Liver (tissue), 9 donors: Measurements from ENCODE around the gene F5. TPM values are rescaled to one million over a fixed set of nuclear protein-coding genes. Genes with fewer than 3 reads are reported as not detected.

Experiments
- DNase-seq: peaks from one replicate; pipeline ENCODE4 v3.0.0-alpha.2; 2017; ENCODE audit warnings: low spot score
- H3K27ac ChIP-seq, 2 donors: one replicate each; pipeline ENCODE4 v1.7.0; 2013; ENCODE audit warnings: inconsistent platforms in 2 of 2, low read length in 2 of 2, control low read depth in 1 of 2, low read depth in 1 of 2, mild to moderate bottlenecking in 1 of 2
- H3K27me3 ChIP-seq, 4 donors: one replicate each; pipeline versions ENCODE4 v1.6.1 to v1.7.0; 2013; ENCODE audit warnings: low read length in 3 of 4, inconsistent platforms in 1 of 4, mild to moderate bottlenecking in 1 of 4, moderate library complexity in 1 of 4; ENCODE audit not compliant: control insufficient read depth in 4 of 4, insufficient read depth in 4 of 4
- H3K36me3 ChIP-seq, 4 donors: one replicate each; pipeline versions ENCODE4 v1.6.1 to v1.7.0; 2013; ENCODE audit warnings: low read length in 3 of 4, mild to moderate bottlenecking in 3 of 4, low read depth in 1 of 4, moderate library complexity in 1 of 4; ENCODE audit not compliant: control insufficient read depth in 4 of 4, insufficient read depth in 3 of 4
- H3K4me1 ChIP-seq, 4 donors: one replicate each; pipeline versions ENCODE4 v1.6.1 to v1.7.0; 2013; ENCODE audit warnings: low read length in 3 of 4, mild to moderate bottlenecking in 3 of 4, moderate library complexity in 1 of 4; ENCODE audit not compliant: control insufficient read depth in 4 of 4, insufficient read depth in 4 of 4
- H3K4me3 ChIP-seq, 3 donors: one replicate each; pipeline versions ENCODE4 v1.6.1 to v1.7.0; 2013; ENCODE audit warnings: low read length in 3 of 3, control low read depth in 1 of 3, low read depth in 1 of 3, mild to moderate bottlenecking in 1 of 3
- H3K9ac ChIP-seq, 2 donors: one replicate each; pipeline ENCODE4 v1.7.0; 2013; ENCODE audit warnings: low read length in 2 of 2, mild to moderate bottlenecking in 2 of 2, moderate library complexity in 2 of 2, control low read depth in 1 of 2, low read depth in 1 of 2
- H3K9me3 ChIP-seq, 4 donors: one replicate each; pipeline versions ENCODE4 v1.6.1 to v1.7.0; 2013; ENCODE audit warnings: low read length in 3 of 4; ENCODE audit not compliant: control insufficient read depth in 4 of 4
- ATF3 ChIP-seq: IDR thresholded peaks from 2 replicates; pipeline ENCODE4 v1.6.1; 2016; ENCODE audit warnings: antibody characterized with exemption
- CTCF ChIP-seq: fragments of 150-350 bp; IDR thresholded peaks from 2 replicates; pipeline ENCODE4 v1.5.1; 2017; ENCODE audit warnings: improper control_type of control experiment, low read depth, low read length; ENCODE audit not compliant: missing input control
- EGR1 ChIP-seq, 2 donors: IDR thresholded peaks; 2 replicates each; pipeline ENCODE4 v1.6.1; 2016 to 2018; ENCODE audit warnings: antibody characterized with exemption in 2 of 2, low read depth in 2 of 2
- FOXA2 ChIP-seq: IDR thresholded peaks from 2 replicates; pipeline ENCODE4 v1.6.1; 2016; ENCODE audit warnings: antibody characterized with exemption
- GABPA ChIP-seq, 2 donors: IDR thresholded peaks in 1 of 2; conservative IDR thresholded peaks in 1 of 2; 2 replicates each; pipeline ENCODE4 v1.6.1; 2016; ENCODE audit warnings: antibody characterized with exemption in 2 of 2, mild to moderate bottlenecking in 1 of 2, moderate library complexity in 1 of 2
- HNF4A ChIP-seq, 2 donors: conservative IDR thresholded peaks; 2 replicates each; pipeline ENCODE4 v1.6.1; 2016; ENCODE audit warnings: antibody characterized with exemption in 2 of 2, mild to moderate bottlenecking in 2 of 2
- HNF4G ChIP-seq: IDR thresholded peaks from 2 replicates; pipeline ENCODE4 v1.6.1; 2016; ENCODE audit warnings: antibody characterized with exemption
- JUND ChIP-seq, 2 donors: IDR thresholded peaks; 2 replicates each; pipeline ENCODE4 v1.6.1; 2016; ENCODE audit warnings: antibody characterized with exemption in 2 of 2
- MAX ChIP-seq: IDR thresholded peaks from 2 replicates; pipeline ENCODE4 v1.6.1; 2016; ENCODE audit warnings: antibody characterized with exemption
- RAD21 ChIP-seq, 2 donors: IDR thresholded peaks; 2 replicates each; pipeline ENCODE4 v1.6.1; 2016; ENCODE audit warnings: antibody characterized with exemption in 2 of 2, mild to moderate bottlenecking in 2 of 2
- REST ChIP-seq: IDR thresholded peaks from 2 replicates; pipeline ENCODE4 v1.6.1; 2016; ENCODE audit warnings: antibody characterized with exemption, mild to moderate bottlenecking
- RXRA ChIP-seq, 2 donors: IDR thresholded peaks; 2 replicates each; pipeline ENCODE4 v1.6.1; 2017 to 2018; ENCODE audit warnings: antibody characterized with exemption in 2 of 2, mild to moderate bottlenecking in 1 of 2
- SP1 ChIP-seq: IDR thresholded peaks from 2 replicates; pipeline ENCODE4 v1.6.1; 2018; ENCODE audit warnings: antibody characterized with exemption, mild to moderate bottlenecking
- TAF1 ChIP-seq: conservative IDR thresholded peaks from 2 replicates; pipeline ENCODE4 v1.6.1; 2016; ENCODE audit warnings: antibody characterized with exemption, mild to moderate bottlenecking
- YY1 ChIP-seq: IDR thresholded peaks from 2 replicates; pipeline ENCODE4 v1.6.1; 2016; ENCODE audit warnings: antibody characterized with exemption, mild to moderate bottlenecking
- ZBTB33 ChIP-seq: IDR thresholded peaks from 2 replicates; pipeline ENCODE4 v1.6.1; 2016; ENCODE audit warnings: antibody characterized with exemption
- WGBS: extraction: QIAGEN DNeasy Blood & Tissue Kit; methylation state at CpG from one replicate; pipeline ENCODE4 v1.1.7; 2013; 5-methylcytosine and 5-hydroxymethylcytosine counted together
- polyA plus RNA-seq, 2 donors: library from polyadenylated mRNA; stranded (reverse) in 1 of 2; unstranded in 1 of 2; fragments of 200-250 nt in 1 of 2; fragments of >200 nt in 1 of 2; fragmentation: Nextera tagmentation in 1 of 2; extraction: Ambion mirVana in 1 of 2; gene quantifications; one replicate each; pipeline versions ENCODE4 v1.2.1 to v1.2.3, GENCODE V29; 2013 to 2015
- total RNA-seq, 2 donors: library from RNA; depleted of rRNA; stranded (reverse); fragments of >200 nt; gene quantifications; one replicate each; pipeline ENCODE4 v1.2.3, GENCODE V29; 2014
- donor health status: healthy.
- donor health status: healthy.
- donor health status: healthy.
- donor health status: healthy.
- donor health status: healthy.

The F5 gene
- total and polyA plus RNA-seq, 4 donors: 86.1 to 155 (median 129) TPM

- Histone ChIP-seq H3K9me3 (no peaks in the 10 kb centered on the region), H3K36me3 (no peaks in the 10 kb centered on the region), H3K4me3 (no peak overlapping the region), H3K27me3 (no peaks in the 10 kb centered on the region), H3K4me1 (no peaks in the 10 kb centered on the region), H3K9ac (no peak overlapping the region), H3K27ac (no peak overlapping the region)
- no peak for DNase-seq
- 52% methylated on average over 2 of the region's 2 CpGs for WGBS
- TF ChIP-seq HNF4A (conservative IDR thresholded peaks at IDR 0.05): no peak
- no peak for TF ChIP-seq HNF4G
- TF ChIP-seq YY1: no peak
- no peak for TF ChIP-seq EGR1 (IDR thresholded peaks at IDR 0.05; ENCODE audit: low read depth in 2 of 2)
- TF ChIP-seq GABPA (IDR thresholded peaks at IDR 0.05 in 1 of 2, conservative IDR thresholded peaks at IDR 0.05 in 1 of 2): no peak
- TF ChIP-seq ATF3: no peak
- TF ChIP-seq RAD21 (IDR thresholded peaks at IDR 0.05): no peak
- no peak for TF ChIP-seq REST
- TF ChIP-seq ZBTB33: no peak
- TF ChIP-seq RXRA (IDR thresholded peaks at IDR 0.05): no peak
Observed at GRCh38 chr1:169624912-169625311, 38.6 kb upstream of the F5 start.

GRCh38 chr1:169624122-169624521, 37.8 kb upstream of the F5 start:
- Histone ChIP-seq H3K4me1 (no peaks in the 10 kb centered on the region), H3K9ac (no peak overlapping the region), H3K9me3 (no peaks in the 10 kb centered on the region), H3K27ac (no peak overlapping the region), H3K4me3 (no peak overlapping the region), H3K36me3 (no peaks in the 10 kb centered on the region), H3K27me3 (no peaks in the 10 kb centered on the region)
- TF ChIP-seq YY1 (no peak), GABPA (IDR thresholded peaks at IDR 0.05 in 1 of 2, conservative IDR thresholded peaks at IDR 0.05 in 1 of 2) (no peak), FOXA2 (no peak), SP1 (no peak), ZBTB33 (no peak), HNF4G (no peak), TAF1 (no peak), CTCF (no peak), HNF4A (conservative IDR thresholded peaks at IDR 0.05) (no peak), JUND (IDR thresholded peaks at IDR 0.05) (no peak), RAD21 (IDR thresholded peaks at IDR 0.05) (no peak), REST (no peak), MAX (no peak)
- DNase-seq: no peak
